VCaP (cell line): ENCODE results near the gene SLC66A2.

ENCODE experiments used
- H3K27ac ChIP-seq: fragments of 450-650 bp; 2 replicates; pipeline ENCODE4 v1.5.1; 2017
- TF ChIP-seq, protein P1 (sequence below): fragments of 450-650 bp; conservative IDR thresholded peaks from 2 replicates; pipeline ENCODE4 v1.5.1; 2017; ENCODE audit warnings: mild to moderate bottlenecking, moderate library complexity

Gene SLC66A2

DNA sequence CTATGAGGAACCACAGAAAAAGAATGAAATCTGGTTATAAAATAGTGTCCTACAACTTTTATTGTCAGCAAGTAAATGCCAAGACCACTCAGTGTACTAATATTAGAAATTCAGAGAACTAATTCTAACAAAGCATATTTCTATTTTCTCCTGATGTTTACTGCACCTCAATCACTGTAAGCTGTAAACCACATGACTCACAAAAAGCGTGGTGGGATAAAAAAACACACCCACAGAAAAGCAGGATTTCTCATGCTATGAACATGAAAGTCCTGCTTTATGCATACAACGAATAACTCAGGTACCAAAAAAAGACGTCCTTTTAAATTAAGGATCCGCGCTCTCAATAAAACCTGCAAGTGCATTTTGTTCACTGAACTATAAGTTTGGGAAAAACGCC lies 36.1 kb upstream of the SLC66A2 start:
- peak overlapping the region; percentile 93 for H3K27ac ChIP-seq
- TF ChIP-seq, protein P1, sequence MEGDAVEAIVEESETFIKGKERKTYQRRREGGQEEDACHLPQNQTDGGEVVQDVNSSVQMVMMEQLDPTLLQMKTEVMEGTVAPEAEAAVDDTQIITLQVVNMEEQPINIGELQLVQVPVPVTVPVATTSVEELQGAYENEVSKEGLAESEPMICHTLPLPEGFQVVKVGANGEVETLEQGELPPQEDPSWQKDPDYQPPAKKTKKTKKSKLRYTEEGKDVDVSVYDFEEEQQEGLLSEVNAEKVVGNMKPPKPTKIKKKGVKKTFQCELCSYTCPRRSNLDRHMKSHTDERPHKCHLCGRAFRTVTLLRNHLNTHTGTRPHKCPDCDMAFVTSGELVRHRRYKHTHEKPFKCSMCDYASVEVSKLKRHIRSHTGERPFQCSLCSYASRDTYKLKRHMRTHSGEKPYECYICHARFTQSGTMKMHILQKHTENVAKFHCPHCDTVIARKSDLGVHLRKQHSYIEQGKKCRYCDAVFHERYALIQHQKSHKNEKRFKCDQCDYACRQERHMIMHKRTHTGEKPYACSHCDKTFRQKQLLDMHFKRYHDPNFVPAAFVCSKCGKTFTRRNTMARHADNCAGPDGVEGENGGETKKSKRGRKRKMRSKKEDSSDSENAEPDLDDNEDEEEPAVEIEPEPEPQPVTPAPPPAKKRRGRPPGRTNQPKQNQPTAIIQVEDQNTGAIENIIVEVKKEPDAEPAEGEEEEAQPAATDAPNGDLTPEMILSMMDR: no peak

DNA sequence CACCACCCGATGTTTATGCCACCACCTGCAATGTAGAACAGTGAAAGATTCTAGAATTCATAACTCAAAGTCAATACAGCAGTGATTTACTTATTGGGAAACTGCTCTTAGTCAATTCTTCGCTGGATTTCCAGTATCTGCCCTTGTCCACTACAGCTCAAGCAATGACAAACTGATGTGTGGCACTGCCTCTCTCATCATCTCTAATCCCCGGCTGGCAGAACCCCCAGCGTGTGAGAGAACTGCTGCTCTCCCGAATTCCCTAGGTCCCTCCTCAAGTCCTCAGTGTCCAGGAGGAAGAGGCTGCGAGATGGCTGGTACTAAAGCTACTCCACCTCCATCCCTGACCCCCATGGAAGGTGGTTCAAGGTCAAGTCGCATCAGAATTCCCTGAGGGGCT lies 35.3 kb upstream of the SLC66A2 start:
- H3K27ac ChIP-seq: peak overlapping the region; percentile 93; the same call in 1 of the 2 replicates
- TF ChIP-seq, protein P1: no peak

DNA sequence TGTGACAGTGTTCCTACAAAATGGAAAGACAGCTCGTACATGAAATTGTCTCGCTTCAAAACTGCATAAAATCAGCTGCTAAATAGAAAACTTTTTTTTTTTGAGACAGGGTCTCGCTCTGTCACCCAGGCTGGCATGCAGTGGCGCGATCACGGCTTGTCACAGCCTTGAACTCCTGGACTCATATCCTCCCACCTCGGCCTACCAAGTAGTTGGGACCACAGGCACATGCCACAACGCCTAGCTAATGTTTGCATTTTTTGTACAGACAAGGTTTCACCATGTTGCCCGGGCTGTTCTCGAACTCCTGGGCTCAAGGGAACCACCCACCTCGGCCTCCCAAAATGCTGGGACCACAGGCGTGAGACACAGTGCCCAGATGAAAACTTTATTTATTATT lies 33.7 kb upstream of the SLC66A2 start:
- TF ChIP-seq, protein P1: no peak
- no peak overlapping the region for H3K27ac ChIP-seq

DNA sequence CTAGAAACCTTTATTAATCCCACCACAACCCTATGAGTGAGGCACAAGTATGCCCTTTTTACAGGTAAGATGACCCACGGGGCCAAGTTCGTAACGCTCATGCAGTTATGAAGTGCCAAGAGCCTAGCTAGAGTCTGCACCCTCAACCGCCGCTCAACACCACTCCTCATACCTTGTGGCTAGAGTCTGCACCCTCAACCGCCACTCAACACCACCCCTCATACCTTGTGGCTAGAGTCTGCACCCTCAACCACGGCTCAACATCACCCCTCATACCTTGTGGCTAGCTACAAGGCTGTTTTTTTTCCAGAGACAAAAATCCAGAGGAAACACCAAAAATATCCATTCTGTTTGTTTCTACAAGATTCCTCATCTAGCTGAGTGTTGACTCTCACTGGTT lies 32.3 kb upstream of the SLC66A2 start:
- no peak overlapping the region for H3K27ac ChIP-seq
- TF ChIP-seq, protein P1: no peak

DNA sequence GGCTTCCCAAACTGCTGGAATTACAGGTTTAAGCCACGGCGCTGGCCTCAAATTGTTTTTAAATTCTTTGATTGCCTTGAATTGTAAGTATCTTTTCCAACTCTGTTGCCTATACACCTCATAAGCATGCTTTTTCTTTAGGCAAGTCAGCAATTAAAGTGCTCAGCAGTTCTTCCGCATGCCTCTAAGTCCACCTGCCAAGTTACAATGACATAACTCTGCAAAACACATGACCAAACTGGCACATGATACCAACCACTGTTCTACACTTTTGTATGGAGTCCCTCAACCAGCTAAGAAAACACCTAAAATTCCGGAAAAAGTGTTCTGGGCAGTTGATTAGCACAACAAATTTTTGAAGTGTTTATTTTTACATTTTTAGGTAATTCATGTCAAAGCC lies 31.8 kb upstream of the SLC66A2 start:
- TF ChIP-seq, protein P1: no peak
- no peak overlapping the region for H3K27ac ChIP-seq

DNA sequence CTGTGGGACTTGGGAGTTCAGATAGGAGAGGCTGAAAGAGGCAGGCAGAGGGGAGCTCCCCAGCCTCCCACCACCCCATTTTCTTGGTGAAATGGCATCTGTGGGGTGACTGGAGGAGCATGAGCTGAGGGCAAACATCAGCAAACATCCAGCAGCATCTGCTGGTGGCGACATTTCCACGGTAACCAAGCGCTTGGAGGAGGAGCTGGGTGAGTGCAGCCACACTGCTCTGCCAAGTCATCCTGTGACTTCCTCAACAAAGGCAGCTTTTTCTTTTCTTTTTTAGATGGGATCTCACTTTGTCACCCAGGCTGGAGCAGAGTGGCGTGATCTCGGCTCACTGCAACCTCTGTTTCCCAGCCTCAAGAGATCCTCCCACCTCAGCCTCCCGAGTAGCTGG lies 31.3 kb upstream of the SLC66A2 start:
- TF ChIP-seq, protein P1: no peak
- H3K27ac ChIP-seq: 0 out of 2 replicates have a peak overlapping the region, but pooled peaks have one; percentile 30

DNA sequence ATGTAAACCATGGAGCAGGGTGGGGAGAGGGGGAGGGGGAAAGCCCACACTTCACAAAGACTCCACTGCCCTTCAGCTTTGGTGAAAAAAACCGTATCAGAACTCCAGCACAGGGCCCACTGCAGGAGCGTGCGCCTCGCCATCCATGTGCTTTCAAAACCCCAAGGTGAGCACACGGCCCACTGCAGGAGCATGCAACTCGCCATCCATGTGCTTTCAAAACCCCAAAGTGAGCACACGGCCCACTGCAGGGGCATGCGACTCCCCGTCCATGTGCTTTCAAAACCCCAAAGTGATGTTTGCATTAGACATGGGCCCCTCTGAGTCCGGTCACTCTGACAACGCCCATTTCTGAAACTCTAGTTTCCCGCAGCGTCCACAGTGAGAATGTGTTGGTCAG lies 29.1 kb upstream of the SLC66A2 start:
- peak overlapping the region; percentile 30 for H3K27ac ChIP-seq
- TF ChIP-seq, protein P1: no peak
